Left ventricle myocardium inferior (tissue), 1 donor: ENCODE data around the gene TRPM1. TPM values are rescaled to one million over a fixed set of nuclear protein-coding genes. Genes with fewer than 3 reads are reported as not detected.

Experiments used
- DNase-seq: peaks from one replicate; pipeline ENCODE4 v3.0.0-alpha.2; 2020
- H3K27ac ChIP-seq: fragments of 200-600 bp; replicated peaks from 2 replicates; pipeline ENCODE4 v1.8.0; 2021
- H3K27me3 ChIP-seq: fragments of 200-600 bp; 2 replicates; pipeline ENCODE4 v1.8.0; 2021; ENCODE audit warnings: low read depth
- H3K36me3 ChIP-seq: fragments of 200-600 bp; 2 replicates; pipeline ENCODE4 v1.8.0; 2021
- H3K4me1 ChIP-seq: fragments of 200-600 bp; 2 replicates; pipeline ENCODE4 v1.8.0; 2021
- H3K4me3 ChIP-seq: fragments of 200-600 bp; 2 replicates; pipeline ENCODE4 v1.8.0; 2021; ENCODE audit warnings: mild to moderate bottlenecking, moderate library complexity
- H3K9me3 ChIP-seq: fragments of 200-600 bp; replicated peaks from 2 replicates; pipeline ENCODE4 v1.8.0; 2021
- intact Hi-C: fragments of 100-400 bp; cut with micrococcal nuclease; formaldehyde crosslinking; loops from one replicate; pipeline ENCODE4 v1.11.0; 2022
- total RNA-seq: library from RNA; stranded (reverse); fragmentation: NEBNext Ultra II Directional; extraction: Animal tissue kit (Norgen Biotek cat#: 25700); gene quantifications from one replicate; pipeline ENCODE4 v1.2.1, GENCODE V29; 2021
- TF ChIP-seq, protein P1 (sequence below): fragments of 200-600 bp; IDR thresholded peaks from 2 replicates; pipeline ENCODE4 v1.8.0; 2021; ENCODE audit warnings: antibody characterized with exemption, mild to moderate bottlenecking, borderline replicate concordance
- donor health status: DM: no; HTN: yes; CAD: no; lungs with severe emphysema.

Gene TRPM1
- total RNA-seq, 1 donor from 2014 or later, result not detected

DNA sequence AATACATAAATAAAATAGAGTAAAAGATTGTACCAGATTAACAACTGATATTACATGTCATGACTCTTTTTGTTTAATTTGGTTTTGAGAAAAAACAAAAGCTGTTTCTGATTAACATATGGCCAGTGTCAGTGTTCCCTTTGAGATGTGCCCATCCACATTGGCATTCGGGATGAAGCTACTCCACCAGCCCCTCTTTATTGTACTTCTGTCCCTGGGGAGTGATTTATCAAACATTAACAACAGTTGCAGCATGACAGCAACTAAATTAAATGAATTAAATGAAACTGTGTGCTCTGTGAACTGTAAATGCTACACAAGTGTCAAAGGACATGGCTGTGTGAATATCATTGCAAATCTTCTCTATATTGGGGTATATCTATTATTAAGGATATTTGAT is 84.2 kb downstream of the TRPM1 start:
- Histone ChIP-seq H3K4me3 (no peak overlapping the region), H3K36me3 (no peaks in the 10 kb centered on the region), H3K4me1 (no peaks in the 10 kb centered on the region), H3K9me3 (peaks cover 11% of the 10 kb centered on the region), H3K27me3 (no peaks in the 10 kb centered on the region), H3K27ac (no peak overlapping the region)
- TF ChIP-seq, protein P1, sequence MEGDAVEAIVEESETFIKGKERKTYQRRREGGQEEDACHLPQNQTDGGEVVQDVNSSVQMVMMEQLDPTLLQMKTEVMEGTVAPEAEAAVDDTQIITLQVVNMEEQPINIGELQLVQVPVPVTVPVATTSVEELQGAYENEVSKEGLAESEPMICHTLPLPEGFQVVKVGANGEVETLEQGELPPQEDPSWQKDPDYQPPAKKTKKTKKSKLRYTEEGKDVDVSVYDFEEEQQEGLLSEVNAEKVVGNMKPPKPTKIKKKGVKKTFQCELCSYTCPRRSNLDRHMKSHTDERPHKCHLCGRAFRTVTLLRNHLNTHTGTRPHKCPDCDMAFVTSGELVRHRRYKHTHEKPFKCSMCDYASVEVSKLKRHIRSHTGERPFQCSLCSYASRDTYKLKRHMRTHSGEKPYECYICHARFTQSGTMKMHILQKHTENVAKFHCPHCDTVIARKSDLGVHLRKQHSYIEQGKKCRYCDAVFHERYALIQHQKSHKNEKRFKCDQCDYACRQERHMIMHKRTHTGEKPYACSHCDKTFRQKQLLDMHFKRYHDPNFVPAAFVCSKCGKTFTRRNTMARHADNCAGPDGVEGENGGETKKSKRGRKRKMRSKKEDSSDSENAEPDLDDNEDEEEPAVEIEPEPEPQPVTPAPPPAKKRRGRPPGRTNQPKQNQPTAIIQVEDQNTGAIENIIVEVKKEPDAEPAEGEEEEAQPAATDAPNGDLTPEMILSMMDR, result no peak
- DNase-seq, result no peak
- intact Hi-C loops, result no loop called here

DNA sequence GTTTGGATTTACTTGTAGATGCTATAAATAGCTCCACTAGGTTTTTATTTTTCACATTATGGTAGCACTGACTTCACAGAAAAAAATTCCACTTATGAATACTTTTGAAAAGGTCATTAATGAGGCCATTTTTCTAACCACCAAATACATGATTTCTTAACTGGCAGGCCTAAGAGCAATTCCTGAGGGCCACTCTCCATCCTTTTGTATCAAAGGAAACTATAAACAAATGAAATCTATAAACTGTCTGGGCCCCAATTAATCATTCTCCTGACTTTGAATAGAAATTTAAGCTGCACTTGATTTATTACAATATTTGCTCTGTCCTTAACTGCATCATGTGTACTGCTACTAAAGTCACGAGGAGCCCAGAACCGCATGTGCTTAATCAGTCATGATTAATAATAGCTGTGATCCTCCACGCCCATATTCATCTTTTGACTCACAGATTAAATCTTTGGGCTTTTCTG is 85.0 kb downstream of the TRPM1 start:
- Histone ChIP-seq H3K36me3 (no peaks in the 10 kb centered on the region), H3K4me1 (no peaks in the 10 kb centered on the region), H3K27me3 (no peaks in the 10 kb centered on the region), H3K4me3 (no peak overlapping the region), H3K27ac (no peak overlapping the region), H3K9me3 (peaks cover 19% of the 10 kb centered on the region)
- TF ChIP-seq, protein P1, result no peak
- DNase-seq, result no peak
- intact Hi-C loops, result no loop called here

DNA sequence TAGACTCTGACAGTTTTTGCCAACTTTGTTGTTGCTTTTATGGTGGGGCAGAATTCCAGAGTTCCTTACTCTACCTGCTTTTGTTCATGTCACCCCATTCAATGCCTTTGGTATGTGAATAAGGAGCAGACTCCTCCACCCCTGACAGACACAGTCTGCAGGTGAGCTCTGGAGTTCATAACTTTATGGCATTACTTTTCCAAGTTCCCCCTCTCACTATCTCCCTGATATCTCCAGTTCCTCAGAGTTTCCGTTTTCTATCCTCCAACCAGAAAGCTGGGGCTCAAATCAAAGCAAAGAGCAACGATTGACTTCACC is 87.0 kb downstream of the TRPM1 start:
- DNase-seq, result no peak
- Histone ChIP-seq H3K4me1 (no peaks in the 10 kb centered on the region), H3K36me3 (no peaks in the 10 kb centered on the region), H3K27me3 (no peaks in the 10 kb centered on the region), H3K27ac (no peak overlapping the region), H3K9me3 (peaks cover 29% of the 10 kb centered on the region), H3K4me3 (no peak overlapping the region)
- TF ChIP-seq, protein P1, result no peak
- intact Hi-C loops, result no loop called here

DNA sequence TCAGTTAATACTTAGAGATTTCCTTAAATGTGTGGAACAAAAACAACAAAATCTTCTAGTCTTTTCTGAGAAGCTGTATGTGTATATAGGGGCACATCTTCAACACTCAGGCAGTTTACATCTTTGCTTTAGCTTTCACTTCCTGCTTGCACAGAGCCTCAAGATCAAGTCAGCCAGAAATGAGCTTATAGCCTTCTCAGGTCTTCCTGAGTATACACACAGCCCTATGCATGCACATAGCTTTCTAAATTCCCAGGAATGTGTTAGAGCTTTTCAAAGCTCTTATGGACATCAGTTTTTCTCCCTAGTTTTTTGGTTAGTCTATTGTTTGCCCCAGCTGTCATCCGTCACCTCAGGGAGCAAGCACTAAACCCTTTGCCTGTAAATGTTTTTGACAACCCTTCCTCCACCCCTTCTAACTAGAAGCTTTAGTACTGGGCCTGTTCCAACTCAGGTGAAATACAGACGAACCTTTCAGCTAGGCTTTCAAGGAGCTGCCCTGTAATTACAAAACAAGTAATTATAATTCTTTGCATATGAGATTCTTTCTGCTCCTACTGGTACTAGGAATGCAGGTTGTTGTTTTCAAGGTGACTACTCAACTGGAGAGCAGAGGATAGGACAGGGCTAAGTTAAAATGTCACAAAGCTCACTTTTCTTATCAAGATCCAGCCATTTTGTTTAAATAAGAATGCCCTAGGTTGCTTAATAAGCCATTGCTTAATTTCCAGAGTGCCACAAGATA is 87.5 kb downstream of the TRPM1 start:
- Histone ChIP-seq H3K27me3 (no peaks in the 10 kb centered on the region), H3K36me3 (no peaks in the 10 kb centered on the region), H3K9me3 (peaks cover 29% of the 10 kb centered on the region), H3K4me3 (no peak overlapping the region), H3K27ac (no peak overlapping the region), H3K4me1 (no peaks in the 10 kb centered on the region)
- TF ChIP-seq, protein P1, result no peak
- intact Hi-C loops, result no loop called here
- DNase-seq, result no peak

DNA sequence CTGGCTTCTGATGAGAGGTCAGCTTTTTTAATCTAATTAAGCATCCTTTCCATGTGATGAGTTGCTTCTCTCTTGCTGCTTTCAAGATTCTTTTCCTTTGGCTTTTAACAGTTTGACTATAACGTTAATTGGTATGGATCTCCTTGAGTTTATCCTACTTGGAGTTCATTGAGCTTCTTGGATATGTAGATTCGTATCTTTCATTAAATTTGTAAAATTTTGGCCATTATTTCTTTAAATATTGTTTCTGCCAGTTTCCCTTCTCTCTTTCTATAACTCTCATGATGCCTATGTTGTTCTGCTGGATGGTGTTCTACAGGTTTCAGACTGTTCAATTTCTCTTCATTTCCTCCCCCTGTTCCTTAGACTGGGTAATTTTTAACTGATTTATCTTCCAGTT is 89.1 kb downstream of the TRPM1 start:
- no peaks in the 10 kb centered on the region for H3K36me3 ChIP-seq
- no peak for DNase-seq
- TF ChIP-seq, protein P1, result no peak
- H3K27me3 ChIP-seq, result no peaks in the 10 kb centered on the region
- H3K27ac ChIP-seq, result no peak overlapping the region
- peaks cover 29% of the 10 kb centered on the region for H3K9me3 ChIP-seq
- H3K4me3 ChIP-seq, result no peak overlapping the region
- no peaks in the 10 kb centered on the region for H3K4me1 ChIP-seq
- intact Hi-C loops, result no loop called here
